DMS53 treated with DMSO at 0.1 percent for 48 hours (cell line): ENCODE results near the gene CD8B.
A peak's percentile ranks its signal among the peaks of the same experiment; 100 is the strongest.
"Not testable (repeated sequence)": the region's sequence is repeated elsewhere in the genome, so short reads cannot be mapped to it uniquely, and the experiment has no call there.

Experiments used
- DNase-seq: peaks from one replicate; lab custom pipeline; 2025; ENCODE audit not compliant: unreplicated experiment; lab: John Stamatoyannopoulos, UW

Gene CD8B

DNA sequence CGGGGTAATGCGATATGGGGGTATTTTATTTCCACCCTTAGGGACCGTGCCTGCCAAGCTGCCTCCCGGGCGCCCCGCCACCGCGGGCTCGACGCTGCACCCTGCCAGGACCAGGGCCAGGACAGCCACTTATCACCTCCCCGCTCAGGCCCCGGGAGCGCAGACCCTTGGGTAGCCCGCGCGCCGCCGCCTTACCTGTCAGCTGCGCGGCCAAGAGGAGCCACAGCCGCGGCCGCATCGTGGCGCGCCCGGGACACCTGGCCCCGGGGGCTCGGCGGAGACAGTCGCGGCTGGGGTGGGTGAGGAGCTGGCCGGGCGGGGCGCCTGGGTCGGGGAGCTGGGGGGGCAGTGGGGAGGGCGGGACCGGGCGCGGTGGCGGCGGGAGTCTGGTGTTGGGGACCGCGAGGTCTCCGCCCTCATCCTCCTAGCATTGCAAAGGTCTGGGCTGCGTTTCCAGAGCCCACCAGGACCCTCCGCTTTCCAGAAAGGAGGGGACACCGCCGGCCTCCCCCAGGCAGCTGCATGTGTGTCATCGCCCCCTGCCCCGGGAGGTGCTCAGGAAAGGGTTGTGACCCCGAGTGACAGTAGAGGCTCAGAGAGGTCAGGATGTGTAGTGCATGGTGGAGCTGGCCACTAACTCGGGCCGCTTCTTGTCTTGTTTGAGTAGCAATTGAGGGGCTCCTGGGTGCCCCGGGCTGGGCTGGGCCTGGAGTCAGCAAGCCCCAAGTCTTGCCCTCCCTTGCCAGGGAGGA lies at the start of gene CD8B:
CD8B (minus strand) TSS at position 259 of the 752 bp plus-strand sequence; CDS start at position 238, 21 bp downstream.
- not testable (repeated sequence) for DNase-seq

GRCh38 chr2:86905868-86906267 lies 44.2 kb upstream of the CD8B start:
- DNase-seq = not testable (repeated sequence)

- not testable (repeated sequence) for DNase-seq
Observed at GRCh38 chr2:86900687-86901086, 39.0 kb upstream of the CD8B start.

- not testable (repeated sequence) for DNase-seq
Observed at GRCh38 chr2:86886026-86886425, 24.3 kb upstream of the CD8B start.

DNA sequence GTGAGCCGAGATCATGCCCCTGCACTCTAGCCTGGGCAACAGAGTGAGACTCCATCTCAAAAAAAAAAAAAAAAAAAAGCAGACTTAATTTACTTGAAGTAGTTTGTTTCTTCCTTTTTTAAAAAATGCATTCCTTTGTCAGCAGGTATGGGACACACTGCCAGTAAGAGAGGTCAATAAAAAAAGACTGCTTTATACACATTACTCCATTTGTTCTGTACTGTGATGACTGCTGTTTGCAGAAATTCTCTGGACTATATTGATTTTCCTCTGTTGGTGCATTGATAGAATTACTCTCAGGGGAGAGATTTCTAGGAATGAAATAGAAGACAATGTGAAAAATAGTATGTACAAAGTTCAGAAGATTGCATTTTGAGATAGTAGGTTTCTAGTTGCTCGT lies 21.2 kb upstream of the CD8B start:
- not testable (repeated sequence) for DNase-seq

DNA sequence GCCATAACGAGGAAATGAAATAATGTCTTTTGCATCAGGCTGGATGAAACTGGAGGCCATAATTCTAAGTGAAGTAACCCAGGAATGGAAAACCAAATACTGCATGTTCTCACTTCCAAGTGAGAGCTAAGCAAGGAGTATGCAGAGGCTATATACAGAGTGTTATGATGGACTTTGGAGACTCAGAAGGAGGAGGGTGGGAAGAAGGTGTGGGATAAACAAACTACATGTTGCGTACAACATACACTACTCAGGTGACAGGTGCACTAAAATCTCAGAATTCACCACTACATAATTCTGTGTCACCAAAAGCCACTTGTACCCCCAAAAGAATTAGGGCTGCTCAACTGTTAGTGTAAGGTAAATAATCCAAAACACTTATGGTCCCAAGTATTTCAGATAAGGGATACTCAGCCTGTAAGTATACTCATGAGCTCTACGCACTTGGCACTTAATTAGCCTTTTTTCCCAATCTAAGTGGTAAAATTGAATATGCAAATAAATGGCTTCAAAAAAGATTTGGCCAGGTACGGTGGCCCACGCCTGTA lies 20.5 kb upstream of the CD8B start:
- not testable (repeated sequence) for DNase-seq

- DNase-seq = not testable (repeated sequence)
Observed at GRCh38 chr2:86878986-86879385, 17.3 kb upstream of the CD8B start.

GRCh38 chr2:86870941-86871340 lies 9.3 kb upstream of the CD8B start:
- DNase-seq = not testable (repeated sequence)

DNA sequence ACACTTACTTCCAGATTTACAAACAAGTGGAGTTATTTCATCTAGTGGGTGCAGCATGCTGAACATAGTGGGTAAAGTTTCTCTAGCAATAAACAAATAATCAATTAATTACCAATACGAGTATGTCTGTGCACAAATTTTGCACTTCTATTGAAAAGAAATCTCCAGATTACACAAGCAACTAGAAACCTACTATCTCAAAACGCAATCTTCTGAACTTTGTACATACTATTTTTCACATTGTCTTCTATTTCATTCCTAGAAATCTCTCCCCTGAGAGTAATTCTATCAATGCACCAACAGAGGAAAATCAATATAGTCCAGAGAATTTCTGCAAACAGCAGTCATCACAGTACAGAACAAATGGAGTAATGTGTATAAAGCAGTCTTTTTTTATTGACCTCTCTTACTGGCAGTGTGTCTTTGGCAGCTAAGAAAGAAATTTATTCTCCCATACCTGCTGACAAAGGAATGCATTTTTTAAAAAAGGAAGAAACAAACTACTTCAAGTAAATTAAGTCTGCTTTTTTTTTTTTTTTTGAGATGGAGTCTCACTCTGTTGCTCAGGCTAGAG lies 7.3 kb upstream of the CD8B start:
- not testable (repeated sequence) for DNase-seq

GRCh38 chr2:86862380-86862703 lies 656 bp upstream of the CD8B start:
- DNase-seq = not testable (repeated sequence)

DNA sequence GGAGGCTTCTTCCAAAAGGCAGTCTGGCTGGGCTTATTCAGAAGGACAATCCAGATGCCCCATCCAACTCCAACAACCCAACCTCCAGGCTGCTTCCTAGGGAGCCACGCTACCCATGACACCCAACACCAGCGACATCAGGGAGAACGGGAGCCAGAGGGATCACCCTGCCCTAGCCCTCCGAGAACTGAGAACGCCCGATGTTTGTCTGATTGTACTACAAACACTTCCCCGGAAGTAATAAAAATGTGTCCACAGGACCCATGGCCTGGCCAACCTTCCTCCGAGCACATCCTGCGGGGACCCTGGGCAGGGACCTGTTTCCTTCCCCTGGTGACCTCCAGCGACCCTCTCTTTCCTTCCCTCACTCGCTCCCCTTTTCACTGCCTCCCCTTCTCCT lies 511 bp downstream of the CD8B start:
- peak; percentile 17 for DNase-seq

GRCh38 chr2:86860573-86860972 lies 1.1 kb downstream of the CD8B start:
- DNase-seq = not testable (repeated sequence)

DNA sequence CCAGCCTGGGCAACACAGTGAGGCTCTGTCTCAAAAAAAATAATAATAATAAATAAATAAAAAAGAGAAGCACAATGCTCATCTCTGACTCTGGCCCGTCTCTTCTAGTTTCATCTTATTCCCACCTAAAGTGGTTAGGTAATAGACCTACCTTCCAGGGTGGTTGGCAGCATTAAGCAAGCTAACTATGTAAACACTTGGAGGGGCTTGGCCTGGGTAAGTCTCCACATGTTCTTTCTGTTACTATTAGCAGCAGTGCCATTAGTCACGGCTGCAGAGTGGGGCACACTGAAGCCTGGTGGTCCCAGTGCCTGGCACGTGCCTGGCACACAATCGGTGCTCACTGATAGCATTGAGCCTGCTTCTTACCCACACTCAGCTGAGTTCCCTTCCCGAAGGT lies 4.0 kb downstream of the CD8B start:
- DNase-seq = not testable (repeated sequence)

GRCh38 chr2:86856498-86856897 lies 5.2 kb downstream of the CD8B start:
- DNase-seq = not testable (repeated sequence)

- DNase-seq = not testable (repeated sequence)
Observed at GRCh38 chr2:86855981-86856380, 5.7 kb downstream of the CD8B start.

DNA sequence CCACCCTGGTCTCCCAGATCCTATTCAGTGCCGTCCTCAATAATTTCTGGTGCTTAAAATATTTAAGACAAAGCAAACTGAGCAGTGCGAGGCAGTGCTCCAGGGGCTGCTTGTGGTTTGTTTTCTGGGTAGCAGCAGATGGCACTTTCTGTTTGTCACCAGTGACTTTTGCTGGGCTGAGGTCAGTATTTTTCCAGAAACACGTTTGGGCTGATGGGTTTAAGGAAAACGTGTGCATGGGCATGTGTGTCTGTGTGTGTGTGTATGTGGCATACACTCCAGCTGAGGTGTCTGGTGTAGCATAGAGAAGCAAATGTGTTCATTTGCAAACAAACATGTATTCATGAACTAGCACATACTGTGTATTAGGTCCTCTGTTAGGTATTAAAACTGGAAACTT lies 10.1 kb downstream of the CD8B start:
- not testable (repeated sequence) for DNase-seq

- DNase-seq = not testable (repeated sequence)
Observed at GRCh38 chr2:86842607-86843234, 19.0 kb downstream of the CD8B start.

DNA sequence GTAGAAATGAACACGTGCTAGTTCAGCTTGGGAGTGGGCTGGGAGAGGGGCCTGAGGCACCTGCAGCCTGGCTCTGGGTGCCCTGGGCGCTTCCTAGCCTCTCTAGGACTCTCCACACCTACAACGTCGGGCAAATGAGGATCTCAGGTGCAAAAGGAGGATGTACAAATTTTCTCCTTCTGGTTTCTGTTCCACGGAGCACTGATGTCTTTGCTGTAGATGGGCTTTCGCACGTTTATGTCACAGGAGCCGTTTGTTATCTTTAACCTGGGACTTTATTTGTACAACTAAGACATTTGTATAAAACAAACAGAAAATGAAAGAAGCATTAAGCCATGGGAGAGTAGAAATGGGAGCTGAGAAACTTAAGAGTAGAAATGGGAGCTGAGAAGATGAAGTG lies 20.4 kb downstream of the CD8B start:
- not testable (repeated sequence) for DNase-seq

GRCh38 chr2:86839871-86840548 lies 21.7 kb downstream of the CD8B start:
- not testable (repeated sequence) for DNase-seq

DNA sequence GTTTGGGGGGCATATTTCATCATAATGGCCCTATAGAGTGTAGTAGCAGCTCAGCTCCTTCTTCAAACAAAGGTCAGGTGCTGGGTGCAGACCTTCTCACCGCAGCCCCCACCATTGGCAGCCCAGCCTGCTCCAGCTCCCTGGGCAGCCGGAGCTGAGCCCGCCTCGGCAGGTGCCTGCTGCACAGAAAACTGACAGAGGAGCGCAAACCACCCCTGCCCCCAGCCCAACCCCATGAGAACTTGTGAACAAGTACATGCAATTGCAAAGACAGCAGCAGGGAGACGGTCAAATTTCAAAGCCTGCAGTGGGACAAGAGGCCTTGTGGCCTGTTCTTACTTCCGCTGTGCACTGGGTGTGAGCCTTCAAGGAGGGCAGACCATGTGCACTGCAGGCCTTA lies 22.2 kb downstream of the CD8B start:
- not testable (repeated sequence) for DNase-seq

GRCh38 chr2:86837714-86838113 lies 24.0 kb downstream of the CD8B start:
- not testable (repeated sequence) for DNase-seq
